ENCODE results near the gene COMMD10.

The COMMD10 gene

DNA sequence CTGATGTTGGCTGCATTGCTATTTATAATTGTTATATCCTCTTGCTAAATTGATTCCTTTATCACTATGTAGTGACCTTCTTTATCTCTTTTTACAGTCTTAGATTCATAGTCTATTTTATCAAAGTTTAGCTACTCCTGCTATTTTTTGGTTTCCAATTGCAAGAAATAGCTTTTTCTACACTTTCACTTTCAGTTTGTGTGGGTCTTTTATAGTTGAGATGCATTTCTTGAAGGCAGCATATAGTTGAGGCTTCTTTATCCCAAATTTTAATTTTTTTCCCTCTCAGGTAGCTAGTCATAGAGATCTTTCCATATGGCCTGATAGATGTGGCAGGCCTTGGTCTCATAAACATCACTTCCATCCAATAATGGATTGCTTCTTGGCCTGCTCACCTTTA is 228.5 kb downstream of the COMMD10 start:
- no peaks in the 10 kb centered on the region for H3K36me3 ChIP-seq
- no peaks in the 10 kb centered on the region for H3K4me1 ChIP-seq
- H3K4me3 ChIP-seq (ENCODE audit: low read depth, low read length): no peak overlapping the region
- H3K27me3 ChIP-seq: no peaks in the 10 kb centered on the region
- no peak for DNase-seq
- TF ChIP-seq, protein P1, sequence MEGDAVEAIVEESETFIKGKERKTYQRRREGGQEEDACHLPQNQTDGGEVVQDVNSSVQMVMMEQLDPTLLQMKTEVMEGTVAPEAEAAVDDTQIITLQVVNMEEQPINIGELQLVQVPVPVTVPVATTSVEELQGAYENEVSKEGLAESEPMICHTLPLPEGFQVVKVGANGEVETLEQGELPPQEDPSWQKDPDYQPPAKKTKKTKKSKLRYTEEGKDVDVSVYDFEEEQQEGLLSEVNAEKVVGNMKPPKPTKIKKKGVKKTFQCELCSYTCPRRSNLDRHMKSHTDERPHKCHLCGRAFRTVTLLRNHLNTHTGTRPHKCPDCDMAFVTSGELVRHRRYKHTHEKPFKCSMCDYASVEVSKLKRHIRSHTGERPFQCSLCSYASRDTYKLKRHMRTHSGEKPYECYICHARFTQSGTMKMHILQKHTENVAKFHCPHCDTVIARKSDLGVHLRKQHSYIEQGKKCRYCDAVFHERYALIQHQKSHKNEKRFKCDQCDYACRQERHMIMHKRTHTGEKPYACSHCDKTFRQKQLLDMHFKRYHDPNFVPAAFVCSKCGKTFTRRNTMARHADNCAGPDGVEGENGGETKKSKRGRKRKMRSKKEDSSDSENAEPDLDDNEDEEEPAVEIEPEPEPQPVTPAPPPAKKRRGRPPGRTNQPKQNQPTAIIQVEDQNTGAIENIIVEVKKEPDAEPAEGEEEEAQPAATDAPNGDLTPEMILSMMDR (IDR thresholded peaks at IDR 0.05; ENCODE audit: low read depth, low read length): no peak
- H3K9me3 ChIP-seq: no peaks in the 10 kb centered on the region; the same call in 1 of the 2 replicates

DNA sequence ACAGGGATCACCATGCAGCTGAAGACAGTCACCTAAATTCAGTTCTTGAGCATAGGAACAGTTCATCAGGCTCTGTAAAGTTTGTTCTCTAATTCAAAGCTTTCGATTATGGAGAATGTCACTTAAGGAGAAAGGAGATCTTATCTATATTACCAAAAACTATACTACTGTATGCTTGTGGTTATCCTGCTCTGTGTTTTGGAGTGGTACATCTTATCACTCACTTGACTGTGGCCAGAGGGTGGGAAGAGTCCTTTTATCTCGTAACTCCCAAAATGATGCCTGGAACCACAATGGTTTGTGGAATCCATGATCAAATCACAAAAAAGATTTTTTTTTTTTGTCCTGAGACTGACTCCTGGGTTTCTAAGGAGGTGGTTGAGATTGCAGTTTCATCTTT is 230.7 kb downstream of the COMMD10 start:
- H3K36me3 ChIP-seq: no peaks in the 10 kb centered on the region
- H3K27me3 ChIP-seq: no peaks in the 10 kb centered on the region
- H3K4me1 ChIP-seq: no peaks in the 10 kb centered on the region
- no peaks in the 10 kb centered on the region for H3K9me3 ChIP-seq
- TF ChIP-seq, protein P1 (IDR thresholded peaks at IDR 0.05; ENCODE audit: low read depth, low read length): no peak
- no peak for DNase-seq
- no peak overlapping the region for H3K4me3 ChIP-seq (ENCODE audit: low read depth, low read length)

DNA sequence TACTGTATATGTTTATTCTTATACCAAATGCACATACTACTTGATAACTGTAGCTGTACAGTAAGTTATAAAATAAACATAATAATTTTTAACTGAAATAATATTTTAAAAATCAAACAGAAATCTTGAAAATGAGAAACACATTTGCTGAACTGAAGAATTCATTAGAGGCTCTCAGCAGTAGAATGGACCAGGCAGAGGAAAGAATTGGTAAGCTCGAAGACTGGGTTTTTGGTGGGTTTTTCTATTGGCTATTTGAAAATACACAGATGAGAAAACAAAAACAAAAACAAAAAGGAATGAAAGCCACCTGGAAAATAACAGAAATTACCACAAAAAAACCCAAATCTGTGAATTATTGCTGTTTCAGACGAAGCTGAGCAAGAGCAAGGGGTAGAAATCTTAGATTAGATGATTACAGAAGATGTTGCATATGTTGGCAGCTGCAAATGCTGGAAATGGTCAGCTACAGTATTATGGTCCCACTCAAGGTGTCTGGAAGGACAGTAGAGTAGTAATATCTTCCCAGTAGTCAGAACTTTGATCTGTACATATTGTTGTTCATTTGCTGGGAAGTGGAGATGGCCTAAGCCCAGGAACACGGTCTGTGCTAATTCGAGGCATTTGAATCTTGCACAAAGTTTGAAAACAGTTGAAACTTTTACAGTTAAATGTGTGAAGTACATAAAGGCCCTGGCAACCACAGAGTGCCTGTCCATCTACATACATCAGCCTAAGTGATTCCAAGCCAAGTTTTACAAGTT is 233.4 kb downstream of the COMMD10 start:
- Histone ChIP-seq H3K4me3 (ENCODE audit: low read depth, low read length) (no peak overlapping the region), H3K36me3 (no peaks in the 10 kb centered on the region), H3K4me1 (no peaks in the 10 kb centered on the region), H3K9me3 (no peaks in the 10 kb centered on the region), H3K27me3 (no peaks in the 10 kb centered on the region)
- TF ChIP-seq, protein P1 (IDR thresholded peaks at IDR 0.05; ENCODE audit: low read depth, low read length): no peak
- no peak for DNase-seq

DNA sequence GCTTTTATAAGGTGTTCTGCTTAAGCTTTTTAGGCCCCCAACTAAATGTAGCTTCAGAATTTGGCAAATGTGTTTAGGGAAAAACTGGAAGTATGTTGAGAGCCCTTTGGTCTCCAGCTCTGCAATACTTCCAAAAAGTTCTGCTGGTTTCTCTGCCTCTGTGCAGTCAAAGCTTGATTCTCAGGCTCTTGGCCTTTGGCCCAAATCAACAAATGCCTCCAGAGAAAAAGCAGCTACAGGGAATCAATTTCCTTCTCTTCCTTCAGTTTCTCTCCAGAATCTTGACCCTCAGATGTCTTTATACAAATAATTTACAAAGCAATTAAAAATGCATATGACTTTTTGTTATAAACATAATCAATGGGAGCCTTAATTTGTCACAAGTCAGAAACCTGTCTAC is 235.7 kb downstream of the COMMD10 start:
- no peaks in the 10 kb centered on the region for H3K9me3 ChIP-seq
- DNase-seq: no peak
- TF ChIP-seq, protein P1 (IDR thresholded peaks at IDR 0.05; ENCODE audit: low read depth, low read length): no peak
- no peaks in the 10 kb centered on the region for H3K4me1 ChIP-seq
- H3K36me3 ChIP-seq: no peaks in the 10 kb centered on the region
- no peak overlapping the region for H3K4me3 ChIP-seq (ENCODE audit: low read depth, low read length)
- no peaks in the 10 kb centered on the region for H3K27me3 ChIP-seq

DNA sequence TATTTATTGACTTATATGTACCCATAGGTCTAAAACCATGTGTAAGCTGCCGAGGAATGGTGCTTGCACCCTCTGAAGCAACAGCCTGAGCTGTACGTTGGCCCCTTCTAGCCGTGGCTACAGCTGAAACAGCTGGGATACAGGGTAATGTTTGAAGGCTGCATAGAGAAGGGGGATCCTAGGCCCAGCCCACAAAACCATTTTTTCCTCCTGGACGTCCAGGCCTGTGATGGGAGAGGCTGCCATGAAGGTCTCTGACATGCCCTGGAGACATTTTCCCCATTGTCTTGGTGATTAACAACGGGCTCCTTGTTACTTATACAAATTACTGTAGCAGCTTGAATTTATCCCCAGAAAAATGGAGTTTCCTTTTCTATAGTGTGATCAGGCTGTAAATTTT is 244.7 kb downstream of the COMMD10 start:
- Histone ChIP-seq H3K9me3 (no peaks in the 10 kb centered on the region), H3K27me3 (no peaks in the 10 kb centered on the region), H3K4me3 (ENCODE audit: low read depth, low read length) (no peak overlapping the region), H3K36me3 (no peaks in the 10 kb centered on the region), H3K4me1 (no peaks in the 10 kb centered on the region)
- TF ChIP-seq, protein P1 (IDR thresholded peaks at IDR 0.05; ENCODE audit: low read depth, low read length): no peak
- no peak for DNase-seq

DNA sequence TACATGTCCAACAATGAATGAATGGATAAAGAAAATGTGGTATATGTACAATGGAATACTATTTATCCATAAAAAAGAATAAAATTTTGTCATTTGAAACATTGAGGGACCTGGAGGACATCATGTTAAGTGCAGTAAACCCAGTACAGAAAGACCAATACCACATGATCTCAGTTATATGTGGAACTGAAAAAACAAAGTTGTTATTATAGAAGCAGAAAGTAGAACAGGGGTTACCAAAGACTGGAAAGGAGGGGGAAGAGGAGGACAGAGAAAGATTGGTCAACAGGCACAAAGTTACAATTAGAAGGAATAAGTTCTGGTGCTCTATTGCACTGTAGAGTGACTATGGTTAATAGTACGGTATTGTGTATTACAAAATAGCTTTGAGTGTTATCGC is 256.0 kb downstream of the COMMD10 start:
- no peaks in the 10 kb centered on the region for H3K9me3 ChIP-seq
- TF ChIP-seq, protein P1 (IDR thresholded peaks at IDR 0.05; ENCODE audit: low read depth, low read length): no peak

More for the DNA sequence above, 256.0 kb downstream of the COMMD10 start:
- Histone ChIP-seq H3K36me3 (no peaks in the 10 kb centered on the region), H3K4me3 (ENCODE audit: low read depth, low read length) (no peak overlapping the region), H3K27me3 (no peaks in the 10 kb centered on the region), H3K4me1 (no peaks in the 10 kb centered on the region)
- no peak for DNase-seq
